SW 1271 (cell line): Measurements from ENCODE around the gene GLCE.
"Not testable (repeated sequence)": the region's sequence is repeated elsewhere in the genome, so short reads cannot be mapped to it uniquely, and the experiment has no call there.

ENCODE experiments used
- DNase-seq, 2 experiments: peaks; one replicate each; lab custom pipeline; 2025; lab: John Stamatoyannopoulos, UW

GLCE gene

GRCh38 chr15:69135499-69135898 is 24.9 kb upstream of the GLCE start:
- DNase-seq = no peak

GRCh38 chr15:69138963-69139362 is 21.5 kb upstream of the GLCE start:
- DNase-seq = no peak

GRCh38 chr15:69140306-69140705 is 20.1 kb upstream of the GLCE start:
- DNase-seq = no peak

GRCh38 chr15:69141286-69141701 is 19.1 kb upstream of the GLCE start:
- no peak for DNase-seq

GRCh38 chr15:69141833-69142232 is 18.6 kb upstream of the GLCE start:
- no peak for DNase-seq

- DNase-seq = no peak
Observed at GRCh38 chr15:69143756-69144436, 16.5 kb upstream of the GLCE start.

- no peak for DNase-seq
Observed at GRCh38 chr15:69144530-69144929, 15.9 kb upstream of the GLCE start.

GRCh38 chr15:69145149-69145693 is 15.2 kb upstream of the GLCE start:
- no peak for DNase-seq

GRCh38 chr15:69145694-69146492 is 14.5 kb upstream of the GLCE start:
- no peak for DNase-seq

- no peak for DNase-seq
Observed at GRCh38 chr15:69146724-69147435, 13.6 kb upstream of the GLCE start.

- DNase-seq = no peak
Observed at GRCh38 chr15:69148465-69148864, 12.0 kb upstream of the GLCE start.

- DNase-seq = no peak
Observed at GRCh38 chr15:69149163-69149562, 11.3 kb upstream of the GLCE start.

GRCh38 chr15:69149803-69150202 is 10.6 kb upstream of the GLCE start:
- DNase-seq = no peak

- no peak for DNase-seq
Observed at GRCh38 chr15:69150336-69150735, 10.1 kb upstream of the GLCE start.

GRCh38 chr15:69150841-69151240 is 9.6 kb upstream of the GLCE start:
- no peak for DNase-seq

- DNase-seq = no peak
Observed at GRCh38 chr15:69153046-69153445, 7.4 kb upstream of the GLCE start.

GRCh38 chr15:69153587-69153986 is 6.8 kb upstream of the GLCE start:
- not testable (repeated sequence) for DNase-seq

GRCh38 chr15:69154078-69154477 is 6.4 kb upstream of the GLCE start:
- no peak for DNase-seq

GRCh38 chr15:69154684-69155083 is 5.8 kb upstream of the GLCE start:
- DNase-seq = peak in 1 of 2 experiments; percentile 23

- DNase-seq = no peak
Observed at GRCh38 chr15:69156736-69157381, 3.6 kb upstream of the GLCE start.

- no peak for DNase-seq
Observed at GRCh38 chr15:69158201-69158842, 2.1 kb upstream of the GLCE start.

GRCh38 chr15:69158843-69159240 is 1.6 kb upstream of the GLCE start:
- no peak for DNase-seq
